Lower leg skin (tissue), 3 donors: ENCODE measurements around the gene B3GNT2.

Experiments used
- POLR2A ChIP-seq, 2 donors: fragments of 450-650 bp; IDR thresholded peaks; one replicate each; pipeline ENCODE4 v1.6.1; 2016 to 2017; ENCODE audit warnings: antibody characterized with exemption in 2 of 2, mild to moderate bottlenecking in 1 of 2, moderate library complexity in 1 of 2
- TF ChIP-seq, protein P1 (sequence below), 3 donors: fragments of 450-650 bp; IDR thresholded peaks; one replicate each; pipeline ENCODE4 v1.5.1; 2016; ENCODE audit warnings: antibody characterized with exemption in 3 of 3, mild to moderate bottlenecking in 3 of 3, moderate library complexity in 2 of 3

DNA sequence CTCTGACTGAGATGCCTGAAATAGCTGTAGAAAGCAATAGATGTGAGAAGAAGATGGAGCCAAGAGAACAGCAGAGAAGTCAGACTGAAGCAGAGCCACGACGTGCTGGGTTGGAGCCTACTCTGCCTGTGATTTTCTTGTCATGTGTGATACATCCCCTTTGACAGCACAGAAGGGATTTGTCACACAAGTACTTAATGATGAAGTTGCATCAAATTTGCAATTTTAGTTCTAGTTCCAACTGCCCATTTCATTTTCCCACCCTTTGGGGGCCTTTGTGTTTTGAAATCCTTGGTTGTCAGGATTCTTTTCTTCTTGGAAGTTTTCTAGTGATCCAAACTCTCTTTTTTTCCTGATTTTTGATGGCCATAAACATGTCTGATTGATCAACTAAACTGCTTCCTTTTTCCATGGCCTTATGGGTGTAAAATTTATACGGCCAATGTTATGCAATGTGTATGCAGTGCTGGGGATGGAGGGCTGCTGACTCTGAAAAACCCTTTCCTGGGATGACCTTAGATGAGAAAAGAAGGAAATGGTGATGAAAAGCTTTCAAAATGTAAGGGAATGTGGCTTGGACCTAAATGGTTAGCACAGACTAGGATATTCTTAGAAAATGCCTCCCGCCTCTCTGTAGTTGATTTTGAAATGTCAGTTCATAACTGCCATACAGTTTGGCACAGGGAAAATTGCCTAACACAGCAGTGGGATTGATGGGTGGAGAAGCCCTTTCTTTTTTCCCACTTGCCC is 9.6 kb upstream of the B3GNT2 start:
- TF ChIP-seq, protein P1, sequence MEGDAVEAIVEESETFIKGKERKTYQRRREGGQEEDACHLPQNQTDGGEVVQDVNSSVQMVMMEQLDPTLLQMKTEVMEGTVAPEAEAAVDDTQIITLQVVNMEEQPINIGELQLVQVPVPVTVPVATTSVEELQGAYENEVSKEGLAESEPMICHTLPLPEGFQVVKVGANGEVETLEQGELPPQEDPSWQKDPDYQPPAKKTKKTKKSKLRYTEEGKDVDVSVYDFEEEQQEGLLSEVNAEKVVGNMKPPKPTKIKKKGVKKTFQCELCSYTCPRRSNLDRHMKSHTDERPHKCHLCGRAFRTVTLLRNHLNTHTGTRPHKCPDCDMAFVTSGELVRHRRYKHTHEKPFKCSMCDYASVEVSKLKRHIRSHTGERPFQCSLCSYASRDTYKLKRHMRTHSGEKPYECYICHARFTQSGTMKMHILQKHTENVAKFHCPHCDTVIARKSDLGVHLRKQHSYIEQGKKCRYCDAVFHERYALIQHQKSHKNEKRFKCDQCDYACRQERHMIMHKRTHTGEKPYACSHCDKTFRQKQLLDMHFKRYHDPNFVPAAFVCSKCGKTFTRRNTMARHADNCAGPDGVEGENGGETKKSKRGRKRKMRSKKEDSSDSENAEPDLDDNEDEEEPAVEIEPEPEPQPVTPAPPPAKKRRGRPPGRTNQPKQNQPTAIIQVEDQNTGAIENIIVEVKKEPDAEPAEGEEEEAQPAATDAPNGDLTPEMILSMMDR (IDR thresholded peaks at IDR 0.05): no peak
- no peak for TF ChIP-seq POLR2A (IDR thresholded peaks at IDR 0.05)
